HepG2 (cell line): Measurements from ENCODE around the gene STAT1. TPM values are rescaled to one million over a fixed set of nuclear protein-coding genes. Genes with fewer than 3 reads are reported as not detected.

Experiments used
- AGO1 ChIP-seq: fragments of 200-400 bp; formaldehyde crosslinking; IDR thresholded peaks from 2 replicates; pipeline ENCODE4 v1.6.1; 2017; ENCODE audit warnings: mild to moderate bottlenecking, low read depth, low read length, moderate library complexity; ENCODE audit not compliant: poor library complexity, severe bottlenecking
- KLF12 ChIP-seq: sonication (generic); formaldehyde crosslinking; IDR thresholded peaks from 2 replicates; pipeline ENCODE4 v1.4.0; 2020; ENCODE audit warnings: missing genetic modification reagents, borderline replicate concordance
- MED13 ChIP-seq: sonication (generic); formaldehyde crosslinking; IDR thresholded peaks from 2 replicates; pipeline ENCODE4 v1.5.0; 2020; ENCODE audit warnings: missing genetic modification reagents
- TIGD3 ChIP-seq: sonication (generic); formaldehyde crosslinking; IDR thresholded peaks from 2 replicates; pipeline ENCODE4 v1.5.1; 2020; ENCODE audit warnings: mild to moderate bottlenecking, missing genetic modification reagents, borderline replicate concordance
- ZBTB14 ChIP-seq: sonication (generic); formaldehyde crosslinking; IDR thresholded peaks from 2 replicates; pipeline ENCODE4 v1.4.0; 2020; ENCODE audit warnings: missing genetic modification reagents
- ZNF101 ChIP-seq: sonication (generic); formaldehyde crosslinking; IDR thresholded peaks from 2 replicates; pipeline ENCODE4 v1.4.0; 2020; ENCODE audit warnings: mild to moderate bottlenecking, low read depth, missing genetic modification reagents, borderline replicate concordance
- ZNF317 ChIP-seq: sonication (generic); formaldehyde crosslinking; IDR thresholded peaks from 2 replicates; pipeline ENCODE4 v1.5.0; 2020; ENCODE audit warnings: mild to moderate bottlenecking, missing genetic modification reagents
- ZNF431 ChIP-seq: sonication (generic); formaldehyde crosslinking; IDR thresholded peaks from 2 replicates; pipeline ENCODE4 v1.9.0; 2022; ENCODE audit warnings: missing genetic modification reagents, low read depth, mild to moderate bottlenecking, borderline replicate concordance
- ZNF556 ChIP-seq: sonication (generic); formaldehyde crosslinking; IDR thresholded peaks from 2 replicates; pipeline ENCODE4 v1.4.0; 2020; ENCODE audit warnings: mild to moderate bottlenecking, missing genetic modification reagents, borderline replicate concordance
- ZSCAN9 ChIP-seq: IDR thresholded peaks from 2 replicates; pipeline ENCODE4 v1.6.1; 2016; ENCODE audit warnings: borderline replicate concordance
- polyA plus RNA-seq, 8 experiments: library from polyadenylated mRNA; depleted of rRNA in 3 of 8; stranded (reverse) in 7 of 8; unstranded in 1 of 8; fragments of >200 nt; fragmentation: Illumina TruSeq in 4 of 8; extraction: Trizol in 4 of 8; gene quantifications; 2 replicates each; pipeline versions ENCODE4 v1.2.1 to v1.2.3, GENCODE V29; 2011 to 2016; ENCODE audit warnings: low read depth in 4 of 8, missing spikeins in 1 of 8, mixed read lengths in 1 of 8; ENCODE audit not compliant: insufficient read depth in 1 of 8
- total RNA-seq, 5 experiments: library from RNA; depleted of rRNA; stranded (reverse); fragments of >200 nt; fragmentation: Illumina TruSeq; extraction: Trizol; gene quantifications; 2 replicates each; pipeline ENCODE4 v1.2.3, GENCODE V29; 2016; ENCODE audit warnings: low read depth in 1 of 5
- TF ChIP-seq, protein P1 (sequence below): fragments of 450-650 bp; IDR thresholded peaks from 2 replicates; pipeline ENCODE4 v1.6.1; 2017; ENCODE audit warnings: mild to moderate bottlenecking
- TF ChIP-seq, protein P2 (sequence below): sonication (generic); formaldehyde crosslinking; IDR thresholded peaks from 2 replicates; pipeline ENCODE4 v1.4.0; 2020; ENCODE audit warnings: missing genetic modification reagents
- TF ChIP-seq, protein P3 (sequence below): sonication (generic); formaldehyde crosslinking; IDR thresholded peaks from 2 replicates; pipeline ENCODE4 v1.4.0; 2020; ENCODE audit warnings: mild to moderate bottlenecking, missing genetic modification reagents, borderline replicate concordance

Gene STAT1
- total and polyA plus RNA-seq, 2 of the 13 experiments (the other 11 are each of a cell fraction or from before 2014, with no cell fraction given) = 21.8 to 59.6 TPM

GRCh38 chr2:191020221-191020741 is 6.3 kb upstream of the STAT1 start (continued):
- TF ChIP-seq ZNF431 (peak; percentile 97; the same call in 1 of the 2 replicates), ZNF101 (peak; percentile 81; the same call in 1 of the 2 replicates), KLF12 (CRISPR knock-in tag) (peak; percentile 94; the same call in 1 of the 2 replicates), AGO1 (peak; percentile 88), MED13 (peak; percentile 93), ZBTB14 (CRISPR knock-in tag) (peak; percentile 87), ZSCAN9 (peak; percentile 100), TIGD3 (CRISPR knock-in tag) (no peak; the same call in 1 of the 2 replicates), ZNF317 (CRISPR knock-in tag) (peak; percentile 94), ZNF556 (CRISPR knock-in tag) (peak; percentile 95)
- TF ChIP-seq, protein P1, sequence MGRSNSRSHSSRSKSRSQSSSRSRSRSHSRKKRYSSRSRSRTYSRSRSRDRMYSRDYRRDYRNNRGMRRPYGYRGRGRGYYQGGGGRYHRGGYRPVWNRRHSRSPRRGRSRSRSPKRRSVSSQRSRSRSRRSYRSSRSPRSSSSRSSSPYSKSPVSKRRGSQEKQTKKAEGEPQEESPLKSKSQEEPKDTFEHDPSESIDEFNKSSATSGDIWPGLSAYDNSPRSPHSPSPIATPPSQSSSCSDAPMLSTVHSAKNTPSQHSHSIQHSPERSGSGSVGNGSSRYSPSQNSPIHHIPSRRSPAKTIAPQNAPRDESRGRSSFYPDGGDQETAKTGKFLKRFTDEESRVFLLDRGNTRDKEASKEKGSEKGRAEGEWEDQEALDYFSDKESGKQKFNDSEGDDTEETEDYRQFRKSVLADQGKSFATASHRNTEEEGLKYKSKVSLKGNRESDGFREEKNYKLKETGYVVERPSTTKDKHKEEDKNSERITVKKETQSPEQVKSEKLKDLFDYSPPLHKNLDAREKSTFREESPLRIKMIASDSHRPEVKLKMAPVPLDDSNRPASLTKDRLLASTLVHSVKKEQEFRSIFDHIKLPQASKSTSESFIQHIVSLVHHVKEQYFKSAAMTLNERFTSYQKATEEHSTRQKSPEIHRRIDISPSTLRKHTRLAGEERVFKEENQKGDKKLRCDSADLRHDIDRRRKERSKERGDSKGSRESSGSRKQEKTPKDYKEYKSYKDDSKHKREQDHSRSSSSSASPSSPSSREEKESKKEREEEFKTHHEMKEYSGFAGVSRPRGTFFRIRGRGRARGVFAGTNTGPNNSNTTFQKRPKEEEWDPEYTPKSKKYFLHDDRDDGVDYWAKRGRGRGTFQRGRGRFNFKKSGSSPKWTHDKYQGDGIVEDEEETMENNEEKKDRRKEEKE = no peak
- TF ChIP-seq, protein P2, sequence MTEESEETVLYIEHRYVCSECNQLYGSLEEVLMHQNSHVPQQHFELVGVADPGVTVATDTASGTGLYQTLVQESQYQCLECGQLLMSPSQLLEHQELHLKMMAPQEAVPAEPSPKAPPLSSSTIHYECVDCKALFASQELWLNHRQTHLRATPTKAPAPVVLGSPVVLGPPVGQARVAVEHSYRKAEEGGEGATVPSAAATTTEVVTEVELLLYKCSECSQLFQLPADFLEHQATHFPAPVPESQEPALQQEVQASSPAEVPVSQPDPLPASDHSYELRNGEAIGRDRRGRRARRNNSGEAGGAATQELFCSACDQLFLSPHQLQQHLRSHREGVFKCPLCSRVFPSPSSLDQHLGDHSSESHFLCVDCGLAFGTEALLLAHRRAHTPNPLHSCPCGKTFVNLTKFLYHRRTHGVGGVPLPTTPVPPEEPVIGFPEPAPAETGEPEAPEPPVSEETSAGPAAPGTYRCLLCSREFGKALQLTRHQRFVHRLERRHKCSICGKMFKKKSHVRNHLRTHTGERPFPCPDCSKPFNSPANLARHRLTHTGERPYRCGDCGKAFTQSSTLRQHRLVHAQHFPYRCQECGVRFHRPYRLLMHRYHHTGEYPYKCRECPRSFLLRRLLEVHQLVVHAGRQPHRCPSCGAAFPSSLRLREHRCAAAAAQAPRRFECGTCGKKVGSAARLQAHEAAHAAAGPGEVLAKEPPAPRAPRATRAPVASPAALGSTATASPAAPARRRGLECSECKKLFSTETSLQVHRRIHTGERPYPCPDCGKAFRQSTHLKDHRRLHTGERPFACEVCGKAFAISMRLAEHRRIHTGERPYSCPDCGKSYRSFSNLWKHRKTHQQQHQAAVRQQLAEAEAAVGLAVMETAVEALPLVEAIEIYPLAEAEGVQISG (CRISPR knock-in tag) = peak; percentile 97
- TF ChIP-seq, protein P3, sequence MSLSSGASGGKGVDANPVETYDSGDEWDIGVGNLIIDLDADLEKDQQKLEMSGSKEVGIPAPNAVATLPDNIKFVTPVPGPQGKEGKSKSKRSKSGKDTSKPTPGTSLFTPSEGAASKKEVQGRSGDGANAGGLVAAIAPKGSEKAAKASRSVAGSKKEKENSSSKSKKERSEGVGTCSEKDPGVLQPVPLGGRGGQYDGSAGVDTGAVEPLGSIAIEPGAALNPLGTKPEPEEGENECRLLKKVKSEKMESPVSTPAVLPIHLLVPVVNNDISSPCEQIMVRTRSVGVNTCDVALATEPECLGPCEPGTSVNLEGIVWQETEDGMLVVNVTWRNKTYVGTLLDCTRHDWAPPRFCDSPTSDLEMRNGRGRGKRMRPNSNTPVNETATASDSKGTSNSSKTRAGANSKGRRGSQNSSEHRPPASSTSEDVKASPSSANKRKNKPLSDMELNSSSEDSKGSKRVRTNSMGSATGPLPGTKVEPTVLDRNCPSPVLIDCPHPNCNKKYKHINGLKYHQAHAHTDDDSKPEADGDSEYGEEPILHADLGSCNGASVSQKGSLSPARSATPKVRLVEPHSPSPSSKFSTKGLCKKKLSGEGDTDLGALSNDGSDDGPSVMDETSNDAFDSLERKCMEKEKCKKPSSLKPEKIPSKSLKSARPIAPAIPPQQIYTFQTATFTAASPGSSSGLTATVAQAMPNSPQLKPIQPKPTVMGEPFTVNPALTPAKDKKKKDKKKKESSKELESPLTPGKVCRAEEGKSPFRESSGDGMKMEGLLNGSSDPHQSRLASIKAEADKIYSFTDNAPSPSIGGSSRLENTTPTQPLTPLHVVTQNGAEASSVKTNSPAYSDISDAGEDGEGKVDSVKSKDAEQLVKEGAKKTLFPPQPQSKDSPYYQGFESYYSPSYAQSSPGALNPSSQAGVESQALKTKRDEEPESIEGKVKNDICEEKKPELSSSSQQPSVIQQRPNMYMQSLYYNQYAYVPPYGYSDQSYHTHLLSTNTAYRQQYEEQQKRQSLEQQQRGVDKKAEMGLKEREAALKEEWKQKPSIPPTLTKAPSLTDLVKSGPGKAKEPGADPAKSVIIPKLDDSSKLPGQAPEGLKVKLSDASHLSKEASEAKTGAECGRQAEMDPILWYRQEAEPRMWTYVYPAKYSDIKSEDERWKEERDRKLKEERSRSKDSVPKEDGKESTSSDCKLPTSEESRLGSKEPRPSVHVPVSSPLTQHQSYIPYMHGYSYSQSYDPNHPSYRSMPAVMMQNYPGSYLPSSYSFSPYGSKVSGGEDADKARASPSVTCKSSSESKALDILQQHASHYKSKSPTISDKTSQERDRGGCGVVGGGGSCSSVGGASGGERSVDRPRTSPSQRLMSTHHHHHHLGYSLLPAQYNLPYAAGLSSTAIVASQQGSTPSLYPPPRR (CRISPR knock-in tag) = peak; percentile 88
